ENCODE results near the gene UBAP1. TPM values are rescaled to one million over a fixed set of nuclear protein-coding genes. Genes with fewer than 3 reads are reported as not detected.

The UBAP1 gene
- polyA plus RNA-seq, 1 of the 3 experiments (the other 2 are of a cell fraction), result 26.3 TPM

- H3K9ac ChIP-seq, result no peak overlapping the region
- H3K4me2 ChIP-seq, result no peak overlapping the region
- no peaks in the 10 kb centered on the region for H3F3A ChIP-seq (replicated peaks; ENCODE audit: insufficient read depth)
- ChIA-PET CTCF (no interaction called here), POLR2A (no interaction called here)
- H3K4me1 ChIP-seq (ENCODE audit: control insufficient read depth in 1 of 2, insufficient read depth in 2 of 2, low read depth in 1 of 2, low read length in 1 of 2), result no peaks in the 10 kb centered on the region
- no peak overlapping the region for H2AFZ ChIP-seq (ENCODE audit: low read depth)
- H3K27ac ChIP-seq (ENCODE audit: low read depth in 2 of 2, low read length in 1 of 2), result no peak overlapping the region
- no peaks in the 10 kb centered on the region for H3K9me2 ChIP-seq
- no peaks in the 10 kb centered on the region for H3K79me2 ChIP-seq (ENCODE audit: insufficient read depth)
- H3K9me3 ChIP-seq, result no peaks in the 10 kb centered on the region
- H3K27me3 ChIP-seq (ENCODE audit: insufficient read depth), result no peaks in the 10 kb centered on the region
- TF ChIP-seq ELF1 (IDR thresholded peaks at IDR 0.05) (no peak), TEAD4 (IDR thresholded peaks at IDR 0.05; ENCODE audit: borderline replicate concordance, insufficient read depth) (no peak), FOXJ3 (CRISPR knock-in tag; IDR thresholded peaks at IDR 0.05) (no peak), RFX5 (IDR thresholded peaks at IDR 0.05; ENCODE audit: low read length) (no peak), POLR2AphosphoS5 (IDR thresholded peaks at IDR 0.05; ENCODE audit: low read depth, low read length) (no peak), SMC3 (IDR thresholded peaks at IDR 0.05; ENCODE audit: low read depth, low read length) (no peak), EZH2phosphoT487 (IDR thresholded peaks at IDR 0.05; ENCODE audit: borderline replicate concordance, low read depth) (no peak), FOSL2 (IDR thresholded peaks at IDR 0.05; ENCODE audit: borderline replicate concordance, low read depth) (no peak), CTCF (IDR thresholded peaks at IDR 0.05) (no peak), GATA2 (CRISPR knock-in tag; IDR thresholded peaks at IDR 0.05) (no peak), USF2 (IDR thresholded peaks at IDR 0.05; ENCODE audit: borderline replicate concordance, low read depth, low read length) (no peak)
- H4K20me1 ChIP-seq (ENCODE audit: insufficient read depth), result no peaks in the 10 kb centered on the region
- DNase-seq, result no peak
- no peaks in the 10 kb centered on the region for H3K36me3 ChIP-seq (replicated peaks in 1 of 2; ENCODE audit: control insufficient read depth in 1 of 2, insufficient read depth in 2 of 2, low read length in 1 of 2)
- H3K4me3 ChIP-seq (ENCODE audit: low read depth in 2 of 2, low read length in 1 of 2), result no peak overlapping the region
- WGBS (ENCODE audit: low lambda C conversion rate), result 78% methylated on average over 5 of the region's 6 CpGs
Observed at GRCh38 chr9:34158362-34158869, 20.4 kb upstream of the UBAP1 start.

GRCh38 chr9:34163434-34163833, 15.4 kb upstream of the UBAP1 start:
- ChIA-PET POLR2A (no interaction called here), CTCF (interaction anchor here (1.6 kb wide), 1 partner anchor 90 kb away, joined by 3 read pairs; no protein-coding TSS in a partner anchor)
- Histone ChIP-seq H3K79me2 (ENCODE audit: insufficient read depth) (no peaks in the 10 kb centered on the region), H3K4me1 (ENCODE audit: control insufficient read depth in 1 of 2, insufficient read depth in 2 of 2, low read depth in 1 of 2, low read length in 1 of 2) (no peaks in the 10 kb centered on the region), H3K4me3 (ENCODE audit: low read depth in 2 of 2, low read length in 1 of 2) (no peak overlapping the region), H3K9me3 (no peaks in the 10 kb centered on the region), H3K27ac (ENCODE audit: low read depth in 2 of 2, low read length in 1 of 2) (no peak overlapping the region), H3K9me2 (no peaks in the 10 kb centered on the region), H4K20me1 (ENCODE audit: insufficient read depth) (no peaks in the 10 kb centered on the region), H2AFZ (ENCODE audit: low read depth) (no peak overlapping the region), H3K36me3 (replicated peaks in 1 of 2; ENCODE audit: control insufficient read depth in 1 of 2, insufficient read depth in 2 of 2, low read length in 1 of 2) (no peaks in the 10 kb centered on the region), H3F3A (replicated peaks; ENCODE audit: insufficient read depth) (no peaks in the 10 kb centered on the region), H3K9ac (no peak overlapping the region), H3K27me3 (ENCODE audit: insufficient read depth) (no peaks in the 10 kb centered on the region), H3K4me2 (no peak overlapping the region)
- TF ChIP-seq RCOR1 (IDR thresholded peaks at IDR 0.05; ENCODE audit: low read length), result no peak
- TF ChIP-seq SMC3 (IDR thresholded peaks at IDR 0.05; ENCODE audit: low read depth, low read length), result no peak
- no peak for TF ChIP-seq TAF1 (IDR thresholded peaks at IDR 0.05; ENCODE audit: borderline replicate concordance, low read depth, low read length)
- 61% methylated on average over 3 of the region's 3 CpGs for WGBS (ENCODE audit: low lambda C conversion rate)
- no peak for DNase-seq

All from SK-N-SH (cell line).